ENCODE results near the gene POM121C. TPM values are rescaled to one million over a fixed set of nuclear protein-coding genes. Genes with fewer than 3 reads are reported as not detected.
A peak's percentile ranks its signal among the peaks of the same experiment; 100 is the strongest.

The POM121C gene
- total and polyA plus RNA-seq, 2 of the 13 experiments (the other 11 are each of a cell fraction or from before 2014, with no cell fraction given), result 7.3 to 20.2 TPM

DNA sequence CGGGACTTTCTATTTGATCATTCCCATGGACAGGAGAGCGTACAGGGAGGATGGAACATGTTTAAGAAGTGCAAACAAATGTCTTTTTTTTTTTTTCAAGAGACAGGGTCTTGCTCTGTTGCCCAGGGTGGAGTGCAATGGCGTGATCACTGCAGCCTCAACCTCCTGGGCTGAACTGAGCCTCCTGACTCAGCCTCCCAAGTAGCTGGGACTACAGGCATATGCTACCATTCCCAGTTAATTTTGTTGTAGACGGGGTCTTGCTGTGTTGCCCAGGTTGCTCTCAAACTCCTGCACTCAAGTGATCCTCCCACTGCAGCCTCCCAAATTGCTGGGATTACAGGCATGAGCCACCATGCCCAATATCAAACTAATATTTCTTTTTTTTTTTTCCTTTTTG is 46.5 kb upstream of the POM121C start:
- no peak overlapping the region for H3K9ac ChIP-seq (ENCODE audit: insufficient read depth, low read depth, low read length)
- BruUV-seq (replicated peaks), result no TSS peak
- H3K27ac ChIP-seq (ENCODE audit: extremely low read length, insufficient read depth, low read length), result no peak overlapping the region
- no peak overlapping the region for H3K4me3 ChIP-seq (replicated peaks in 1 of 3; ENCODE audit: insufficient read depth in 1 of 3, low read depth in 2 of 3, low read length in 3 of 3)
- DNase-seq (ENCODE audit: low spot score) (no peak), FAIRE-seq (no peak), ATAC-seq (no peak)
- H3K36me3 ChIP-seq (replicated peaks in 1 of 2; ENCODE audit: control insufficient read depth in 1 of 2, insufficient read depth in 2 of 2, low read length in 2 of 2), result no peaks in the 10 kb centered on the region; a peak in 2 of 5 replicates
- no peaks in the 10 kb centered on the region for H3K27me3 ChIP-seq (ENCODE audit: control insufficient read depth in 1 of 2, insufficient read depth in 2 of 2, low read length in 2 of 2)
- peaks cover 11% of the 10 kb centered on the region for H3K4me1 ChIP-seq (ENCODE audit: insufficient read depth, low read length)
- intact Hi-C loops (cut with micrococcal nuclease; ENCODE audit: unreplicated experiment), result no loop called here
- no peaks in the 10 kb centered on the region for H4K20me1 ChIP-seq (ENCODE audit: insufficient read depth, low read length)
- TF ChIP-seq ZNF570 (CRISPR knock-in tag; IDR thresholded peaks at IDR 0.05; ENCODE audit: borderline replicate concordance), result no peak
- no peak for TF ChIP-seq HOXA7 (CRISPR knock-in tag; IDR thresholded peaks at IDR 0.05)
- TF ChIP-seq PRMT3 (CRISPR knock-in tag; IDR thresholded peaks at IDR 0.05; ENCODE audit: borderline replicate concordance, low read depth), result no peak
- no peak for TF ChIP-seq ZNF709 (CRISPR knock-in tag; IDR thresholded peaks at IDR 0.05)
- TF ChIP-seq ZNF121 (CRISPR knock-in tag; IDR thresholded peaks at IDR 0.05), result peak; percentile 53; the same call in 1 of the 2 replicates
- no peak for TF ChIP-seq ZKSCAN8 (CRISPR knock-in tag; IDR thresholded peaks at IDR 0.05; ENCODE audit: borderline replicate concordance)
- no peaks in the 10 kb centered on the region for H3K79me2 ChIP-seq (ENCODE audit: insufficient read depth, low read length)
- ChIA-PET CTCF (ENCODE audit: low intra/inter-chr PET ratio, low total read pairs) (no interaction called here), POLR2A (no interaction called here)
- no peak overlapping the region for H3K4me2 ChIP-seq (ENCODE audit: low read depth, low read length)
- in situ Hi-C loops (cut with HindIII; ENCODE audit: extremely low pct_ligation_motif_present, low pct_unique_long_range_greater_than_20kb), result no loop called here
- 77% methylated on average over 3 of the region's 4 CpGs for WGBS (ENCODE audit: low lambda C conversion rate)
- no peaks in the 10 kb centered on the region for H3K9me3 ChIP-seq (ENCODE audit: low read length)
- no peak overlapping the region for H2AFZ ChIP-seq (ENCODE audit: low read length)

DNA sequence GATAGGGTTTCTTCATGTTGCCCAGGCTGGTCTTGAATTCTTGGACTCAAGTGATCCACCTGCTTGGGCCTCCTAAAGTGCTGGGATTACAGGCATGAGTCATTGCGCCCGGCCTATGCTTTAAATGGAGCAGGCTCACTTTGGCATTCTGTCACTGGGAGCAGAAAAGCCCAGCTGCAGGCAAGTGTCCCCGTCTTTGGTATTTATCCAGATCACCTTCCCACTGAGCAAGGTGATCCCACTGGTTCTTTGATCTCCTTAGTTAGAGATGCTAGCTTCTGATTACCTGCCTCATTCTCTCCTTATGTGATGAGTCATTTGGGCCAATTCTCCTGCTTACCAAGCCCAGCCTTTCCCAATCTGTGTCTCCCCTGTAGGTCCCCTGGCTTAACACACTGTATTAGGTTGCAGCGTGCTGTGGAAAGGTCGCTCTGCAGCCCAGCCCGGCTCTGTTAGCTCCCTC is 45.3 kb upstream of the POM121C start:
- ATAC-seq (peak; percentile 17), DNase-seq (ENCODE audit: low spot score) (peak; percentile 21), FAIRE-seq (no peak)
- H3K27me3 ChIP-seq (ENCODE audit: control insufficient read depth in 1 of 2, insufficient read depth in 2 of 2, low read length in 2 of 2), result no peaks in the 10 kb centered on the region
- no peak overlapping the region for H2AFZ ChIP-seq (ENCODE audit: low read length)
- no peak overlapping the region for H3K4me3 ChIP-seq (replicated peaks in 1 of 3; ENCODE audit: insufficient read depth in 1 of 3, low read depth in 2 of 3, low read length in 3 of 3)
- no peak overlapping the region for H3K9ac ChIP-seq (ENCODE audit: insufficient read depth, low read depth, low read length)
- WGBS (ENCODE audit: low lambda C conversion rate), result 7% methylated on average over 5 of the region's 6 CpGs
- H4K20me1 ChIP-seq (ENCODE audit: insufficient read depth, low read length), result 0 out of 2 replicates have a peak, but pooled peaks cover 7% of the 10 kb centered on the region
- H3K79me2 ChIP-seq (ENCODE audit: insufficient read depth, low read length), result peaks cover 12% of the 10 kb centered on the region
- ChIA-PET POLR2A (interaction anchor here (1.8 kb wide), 1 partner anchor 45 kb away, joined by 6 read pairs; the partner anchor contains the start of gene POM121C), CTCF (ENCODE audit: low intra/inter-chr PET ratio, low total read pairs) (no interaction called here)
- H3K4me1 ChIP-seq (ENCODE audit: insufficient read depth, low read length), result peaks cover 14% of the 10 kb centered on the region
- no peak overlapping the region for H3K27ac ChIP-seq (ENCODE audit: extremely low read length, insufficient read depth, low read length)
- in situ Hi-C loops (cut with HindIII; ENCODE audit: extremely low pct_ligation_motif_present, low pct_unique_long_range_greater_than_20kb), result no loop called here
- no TSS peak for BruUV-seq (replicated peaks)
- no peaks in the 10 kb centered on the region; a peak in 1 of 5 replicates for H3K36me3 ChIP-seq (replicated peaks in 1 of 2; ENCODE audit: control insufficient read depth in 1 of 2, insufficient read depth in 2 of 2, low read length in 2 of 2)
- intact Hi-C loops (cut with micrococcal nuclease; ENCODE audit: unreplicated experiment), result no loop called here
- H3K9me3 ChIP-seq (ENCODE audit: low read length), result no peaks in the 10 kb centered on the region
- peak overlapping the region; percentile 41 for H3K4me2 ChIP-seq (ENCODE audit: low read depth, low read length)
- TF ChIP-seq, protein P1, sequence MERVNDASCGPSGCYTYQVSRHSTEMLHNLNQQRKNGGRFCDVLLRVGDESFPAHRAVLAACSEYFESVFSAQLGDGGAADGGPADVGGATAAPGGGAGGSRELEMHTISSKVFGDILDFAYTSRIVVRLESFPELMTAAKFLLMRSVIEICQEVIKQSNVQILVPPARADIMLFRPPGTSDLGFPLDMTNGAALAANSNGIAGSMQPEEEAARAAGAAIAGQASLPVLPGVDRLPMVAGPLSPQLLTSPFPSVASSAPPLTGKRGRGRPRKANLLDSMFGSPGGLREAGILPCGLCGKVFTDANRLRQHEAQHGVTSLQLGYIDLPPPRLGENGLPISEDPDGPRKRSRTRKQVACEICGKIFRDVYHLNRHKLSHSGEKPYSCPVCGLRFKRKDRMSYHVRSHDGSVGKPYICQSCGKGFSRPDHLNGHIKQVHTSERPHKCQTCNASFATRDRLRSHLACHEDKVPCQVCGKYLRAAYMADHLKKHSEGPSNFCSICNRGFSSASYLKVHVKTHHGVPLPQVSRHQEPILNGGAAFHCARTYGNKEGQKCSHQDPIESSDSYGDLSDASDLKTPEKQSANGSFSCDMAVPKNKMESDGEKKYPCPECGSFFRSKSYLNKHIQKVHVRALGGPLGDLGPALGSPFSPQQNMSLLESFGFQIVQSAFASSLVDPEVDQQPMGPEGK (CRISPR knock-in tag; IDR thresholded peaks at IDR 0.05), result no peak
- TF ChIP-seq FOSL2 (CRISPR knock-in tag; IDR thresholded peaks at IDR 0.05), result peak; percentile 66

Measured in HepG2 (cell line).